Measurements from ENCODE around the gene ANAPC13.

- TF ChIP-seq CTCF (conservative IDR thresholded peaks at IDR 0.05; ENCODE audit: low read depth, low read length) (no peak), EZH2 (IDR thresholded peaks at IDR 0.05; ENCODE audit: low read length, unreplicated experiment) (no peak)
Observed at GRCh38 chr3:134437211-134437752, 48.5 kb downstream of the ANAPC13 start.

Data from PC-3 (cell line).